ENCODE data around the gene GAS2L3. TPM values are rescaled to one million over a fixed set of nuclear protein-coding genes. Genes with fewer than 3 reads are reported as not detected.

The GAS2L3 gene
- 1 to 10 TPM; 2.3 to 7.0 (median 5.9) TPM for total RNA-seq

- no peaks in the 10 kb centered on the region for H3K36me3 ChIP-seq
- peak within 1 kb of the TSS; percentile 55 to 77 (median 65) for H3K4me3 ChIP-seq
- DNase-seq (ENCODE audit: low spot score in 2 of 2), result peak; percentile 73 to 82
- H3K4me1 ChIP-seq, result peaks cover 0 to 4% of the 10 kb centered on the region in 2 donors
- peak in 2 of 3 donors; percentile 9 to 35 for TF ChIP-seq POLR2AphosphoS5 (IDR thresholded peaks at IDR 0.05)
- no peak for TF ChIP-seq POLR2A (IDR thresholded peaks at IDR 0.05)
- no peaks in the 10 kb centered on the region for H3K9me3 ChIP-seq
- no peaks in the 10 kb centered on the region for H3K27me3 ChIP-seq
- intact Hi-C loops (cut with DNase I; ENCODE audit: low total_unique reads), result no loop called here
- peak within 1 kb of the TSS; percentile 88 to 89 for H3K27ac ChIP-seq
Measured at GRCh38 chr12:100573292-100574186, at the start of gene GAS2L3. Gene GAS2L3, plus strand, starts transcription at chr12:100573684. Its CDS starts 21,221 bp downstream, at chr12:100594905.

- no peak overlapping the region for H3K4me3 ChIP-seq
- TF ChIP-seq POLR2AphosphoS5 (IDR thresholded peaks at IDR 0.05) (no peak), CTCF (IDR thresholded peaks at IDR 0.05) (no peak), POLR2A (IDR thresholded peaks at IDR 0.05) (no peak)
- H3K9me3 ChIP-seq, result no peaks in the 10 kb centered on the region
- DNase-seq (ENCODE audit: low spot score in 2 of 2), result no peak
- peaks cover 0 to 5% of the 10 kb centered on the region in 2 donors for H3K27me3 ChIP-seq
- intact Hi-C loops (cut with DNase I; ENCODE audit: low total_unique reads), result no loop called here
- no peak overlapping the region for H3K27ac ChIP-seq
- H3K36me3 ChIP-seq, result no peaks in the 10 kb centered on the region
- H3K4me1 ChIP-seq, result no peaks in the 10 kb centered on the region
Measured at GRCh38 chr12:100528034-100528433, 45.5 kb upstream of the GAS2L3 start.

- H3K9me3 ChIP-seq, result no peaks in the 10 kb centered on the region
- no peak overlapping the region for H3K4me3 ChIP-seq
- no peak for DNase-seq (ENCODE audit: low spot score in 2 of 2)
- H3K27ac ChIP-seq, result no peak overlapping the region
- intact Hi-C loops (cut with DNase I; ENCODE audit: low total_unique reads), result no loop called here
- no peaks in the 10 kb centered on the region for H3K36me3 ChIP-seq
- H3K4me1 ChIP-seq, result no peaks in the 10 kb centered on the region
- peaks cover 0 to 5% of the 10 kb centered on the region in 2 donors for H3K27me3 ChIP-seq
- TF ChIP-seq POLR2AphosphoS5 (IDR thresholded peaks at IDR 0.05) (no peak), POLR2A (IDR thresholded peaks at IDR 0.05) (no peak), CTCF (IDR thresholded peaks at IDR 0.05) (no peak)
Measured at GRCh38 chr12:100528471-100529127, 44.9 kb upstream of the GAS2L3 start.

- Histone ChIP-seq H3K4me1 (no peaks in the 10 kb centered on the region), H3K27ac (no peak overlapping the region), H3K4me3 (no peak overlapping the region), H3K36me3 (no peaks in the 10 kb centered on the region), H3K9me3 (no peaks in the 10 kb centered on the region), H3K27me3 (peaks cover 0 to 5% of the 10 kb centered on the region in 2 donors)
- no peak for TF ChIP-seq POLR2AphosphoS5 (IDR thresholded peaks at IDR 0.05)
- TF ChIP-seq CTCF (IDR thresholded peaks at IDR 0.05), result no peak
- TF ChIP-seq POLR2A (IDR thresholded peaks at IDR 0.05), result no peak
- intact Hi-C loops (cut with DNase I; ENCODE audit: low total_unique reads), result no loop called here
- no peak for DNase-seq (ENCODE audit: low spot score in 2 of 2)
Measured at GRCh38 chr12:100529756-100530350, 43.6 kb upstream of the GAS2L3 start.

GRCh38 chr12:100533376-100533775, 40.1 kb upstream of the GAS2L3 start:
- Histone ChIP-seq H3K27me3 (peaks cover 0 to 5% of the 10 kb centered on the region in 2 donors), H3K4me3 (no peak overlapping the region), H3K4me1 (no peaks in the 10 kb centered on the region), H3K36me3 (no peaks in the 10 kb centered on the region), H3K27ac (no peak overlapping the region), H3K9me3 (no peaks in the 10 kb centered on the region)
- intact Hi-C loops (cut with DNase I; ENCODE audit: low total_unique reads), result no loop called here
- no peak for DNase-seq (ENCODE audit: low spot score in 2 of 2)
- no peak for TF ChIP-seq POLR2AphosphoS5 (IDR thresholded peaks at IDR 0.05)
- TF ChIP-seq CTCF (IDR thresholded peaks at IDR 0.05), result no peak
- TF ChIP-seq POLR2A (IDR thresholded peaks at IDR 0.05), result no peak
